ENCODE measurements around the gene ARF3. TPM values are rescaled to one million over a fixed set of nuclear protein-coding genes. Genes with fewer than 3 reads are reported as not detected.

ARF3 gene
- polyA plus RNA-seq, 3 donors, result 56.5 to 88.5 (median 58.4) TPM

DNA sequence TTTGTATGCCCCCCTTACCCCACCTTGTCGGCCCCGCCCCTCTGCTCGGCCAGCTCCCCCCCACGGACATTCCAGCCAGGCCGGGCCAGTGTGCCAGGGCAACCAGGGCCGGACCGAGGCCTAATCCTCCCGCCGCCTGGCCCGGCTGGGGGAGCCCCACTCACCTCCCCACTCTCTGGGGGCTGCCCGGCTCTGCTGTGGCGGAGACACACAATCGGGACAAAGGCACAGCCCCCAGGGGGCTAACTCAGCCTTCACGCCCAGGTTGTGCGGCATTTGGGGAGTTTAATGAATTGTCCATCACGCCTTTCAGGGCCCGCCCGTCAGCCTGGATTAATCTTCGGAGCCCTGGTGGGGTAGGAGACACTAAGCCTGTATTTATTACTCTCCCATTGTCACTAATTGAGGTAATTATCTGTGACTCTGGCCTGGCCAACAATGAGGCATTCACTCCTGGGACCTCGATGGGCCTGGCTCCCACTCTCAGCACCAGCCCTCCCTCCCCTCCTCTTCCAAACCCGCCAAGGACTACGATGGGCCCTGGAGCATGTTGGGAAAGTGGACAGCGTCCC, 29.5 kb upstream of the ARF3 start:
- WGBS (ENCODE audit: insufficient coverage), result 78% methylated on average over 10 of the region's 23 CpGs
- H3K4me2 ChIP-seq (replicated peaks; ENCODE audit: extremely low read depth, low read length, poor library complexity, severe bottlenecking), result no peak overlapping the region
- Mint-ChIP-seq H3K27ac (no peak overlapping the region), H3K36me3 (peaks cover 2 to 7% of the 10 kb centered on the region in 2 donors), H3K4me1 (peaks cover 10% of the 10 kb centered on the region), H3K4me3 (no peak overlapping the region), H3K27me3 (ENCODE audit: low read depth in 3 of 3) (peaks cover 74 to 97% (median 86%) of the 10 kb centered on the region in 3 donors), H3K9me3 (peaks cover 0 to 13% (median 2%) of the 10 kb centered on the region in 7 donors)
- no peak overlapping the region for H3K4me3 ChIP-seq (replicated peaks in 1 of 3; ENCODE audit: low read depth in 2 of 3, low read length in 3 of 3)
- H3K79me2 ChIP-seq (ENCODE audit: insufficient read depth, low read length), result no peaks in the 10 kb centered on the region
- peaks cover 46 to 83% of the 10 kb centered on the region in 2 donors for H3K27me3 ChIP-seq (ENCODE audit: control insufficient read depth in 2 of 2, insufficient read depth in 2 of 2, low read length in 2 of 2)
- peaks cover 0 to 7% of the 10 kb centered on the region in 2 donors for H3K9me3 ChIP-seq (replicated peaks in 1 of 2; ENCODE audit: control insufficient read depth in 1 of 2, insufficient read depth in 1 of 2, low read length in 2 of 2)
- intact Hi-C loops (cut with micrococcal nuclease), result loop anchor here in 1 of 2 donors (10.0 kb wide), 1 partner anchor 132 kb away; the partner anchor contains the start of gene DDX23
- H3K36me3 ChIP-seq (replicated peaks in 1 of 2; ENCODE audit: control insufficient read depth in 1 of 2, insufficient read depth in 2 of 2, low read length in 2 of 2), result no peaks in the 10 kb centered on the region
- no peaks in the 10 kb centered on the region for H4K20me1 ChIP-seq (ENCODE audit: insufficient read depth, low read length)
- no peak for DNase-seq
- TF ChIP-seq, protein P1, sequence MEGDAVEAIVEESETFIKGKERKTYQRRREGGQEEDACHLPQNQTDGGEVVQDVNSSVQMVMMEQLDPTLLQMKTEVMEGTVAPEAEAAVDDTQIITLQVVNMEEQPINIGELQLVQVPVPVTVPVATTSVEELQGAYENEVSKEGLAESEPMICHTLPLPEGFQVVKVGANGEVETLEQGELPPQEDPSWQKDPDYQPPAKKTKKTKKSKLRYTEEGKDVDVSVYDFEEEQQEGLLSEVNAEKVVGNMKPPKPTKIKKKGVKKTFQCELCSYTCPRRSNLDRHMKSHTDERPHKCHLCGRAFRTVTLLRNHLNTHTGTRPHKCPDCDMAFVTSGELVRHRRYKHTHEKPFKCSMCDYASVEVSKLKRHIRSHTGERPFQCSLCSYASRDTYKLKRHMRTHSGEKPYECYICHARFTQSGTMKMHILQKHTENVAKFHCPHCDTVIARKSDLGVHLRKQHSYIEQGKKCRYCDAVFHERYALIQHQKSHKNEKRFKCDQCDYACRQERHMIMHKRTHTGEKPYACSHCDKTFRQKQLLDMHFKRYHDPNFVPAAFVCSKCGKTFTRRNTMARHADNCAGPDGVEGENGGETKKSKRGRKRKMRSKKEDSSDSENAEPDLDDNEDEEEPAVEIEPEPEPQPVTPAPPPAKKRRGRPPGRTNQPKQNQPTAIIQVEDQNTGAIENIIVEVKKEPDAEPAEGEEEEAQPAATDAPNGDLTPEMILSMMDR (IDR thresholded peaks at IDR 0.05), result no peak
- peaks cover 0 to under 1% of the 10 kb centered on the region in 2 donors for H3K4me1 ChIP-seq (ENCODE audit: control insufficient read depth in 1 of 2, insufficient read depth in 2 of 2, low read length in 2 of 2)
- H2AFZ ChIP-seq (ENCODE audit: insufficient read depth, low read depth, low read length, poor library complexity, severe bottlenecking), result no peak overlapping the region
- no peak overlapping the region for H3K27ac ChIP-seq (ENCODE audit: low read depth in 1 of 2, low read length in 2 of 2)
- H3K9ac ChIP-seq (ENCODE audit: insufficient read depth, low read length, poor library complexity, severe bottlenecking), result no peak overlapping the region

- peaks cover 19% of the 10 kb centered on the region for H3K4me1 Mint-ChIP-seq
- no peak overlapping the region for H3K27ac Mint-ChIP-seq
- H3K27me3 Mint-ChIP-seq (ENCODE audit: low read depth in 3 of 3), result peaks cover 76 to 98% (median 88%) of the 10 kb centered on the region in 3 donors
Observed at GRCh38 chr12:48985901-48986300, 28.6 kb upstream of the ARF3 start.

More at GRCh38 chr12:48985901-48986300, 28.6 kb upstream of the ARF3 start:
- H4K20me1 ChIP-seq (ENCODE audit: insufficient read depth, low read length), result no peaks in the 10 kb centered on the region
- no peak overlapping the region for H3K27ac ChIP-seq (ENCODE audit: low read depth in 1 of 2, low read length in 2 of 2)
- Mint-ChIP-seq H3K4me3 (no peak overlapping the region), H3K36me3 (peaks cover 8 to 12% of the 10 kb centered on the region in 2 donors), H3K9me3 (peaks cover 2 to 22% (median 11%) of the 10 kb centered on the region in 7 donors)
- no peak overlapping the region for H3K4me3 ChIP-seq (replicated peaks in 1 of 3; ENCODE audit: low read depth in 2 of 3, low read length in 3 of 3)
- peaks cover 55 to 85% of the 10 kb centered on the region in 2 donors for H3K27me3 ChIP-seq (ENCODE audit: control insufficient read depth in 2 of 2, insufficient read depth in 2 of 2, low read length in 2 of 2)
- H3K4me2 ChIP-seq (replicated peaks; ENCODE audit: extremely low read depth, low read length, poor library complexity, severe bottlenecking), result no peak overlapping the region
- no peaks in the 10 kb centered on the region for H3K36me3 ChIP-seq (replicated peaks in 1 of 2; ENCODE audit: control insufficient read depth in 1 of 2, insufficient read depth in 2 of 2, low read length in 2 of 2)
- DNase-seq, result no peak
- no peaks in the 10 kb centered on the region for H3K79me2 ChIP-seq (ENCODE audit: insufficient read depth, low read length)
- intact Hi-C loops (cut with micrococcal nuclease), result loop anchor here in 1 of 2 donors (10.0 kb wide), 1 partner anchor 131 kb away; the partner anchor contains the start of gene DDX23
- WGBS (ENCODE audit: insufficient coverage), result 76% methylated on average over 2 of the region's 2 CpGs
- H3K4me1 ChIP-seq (ENCODE audit: control insufficient read depth in 1 of 2, insufficient read depth in 2 of 2, low read length in 2 of 2), result peaks cover 9% of the 10 kb centered on the region in 2 donors
- no peak overlapping the region for H2AFZ ChIP-seq (ENCODE audit: insufficient read depth, low read depth, low read length, poor library complexity, severe bottlenecking)
- TF ChIP-seq, protein P1 (IDR thresholded peaks at IDR 0.05), result no peak
- peaks cover 0 to 14% of the 10 kb centered on the region in 2 donors for H3K9me3 ChIP-seq (replicated peaks in 1 of 2; ENCODE audit: control insufficient read depth in 1 of 2, insufficient read depth in 1 of 2, low read length in 2 of 2)
- H3K9ac ChIP-seq (ENCODE audit: insufficient read depth, low read length, poor library complexity, severe bottlenecking), result no peak overlapping the region
